CD4-positive, alpha-beta T cell treated with Interleukin-21 for 1 hour (primary cell): ENCODE data around the gene FSTL4.
"Not testable (repeated sequence)": the region's sequence is repeated elsewhere in the genome, so short reads cannot be mapped to it uniquely, and the experiment has no call there.

Experiments used
- DNase-seq: peaks from one replicate; pipeline ENCODE4 v3.0.0-alpha.2; 2020

The FSTL4 gene

GRCh38 chr5:133546500-133546899 is 65.8 kb downstream of the FSTL4 start:
- no peak for DNase-seq

DNA sequence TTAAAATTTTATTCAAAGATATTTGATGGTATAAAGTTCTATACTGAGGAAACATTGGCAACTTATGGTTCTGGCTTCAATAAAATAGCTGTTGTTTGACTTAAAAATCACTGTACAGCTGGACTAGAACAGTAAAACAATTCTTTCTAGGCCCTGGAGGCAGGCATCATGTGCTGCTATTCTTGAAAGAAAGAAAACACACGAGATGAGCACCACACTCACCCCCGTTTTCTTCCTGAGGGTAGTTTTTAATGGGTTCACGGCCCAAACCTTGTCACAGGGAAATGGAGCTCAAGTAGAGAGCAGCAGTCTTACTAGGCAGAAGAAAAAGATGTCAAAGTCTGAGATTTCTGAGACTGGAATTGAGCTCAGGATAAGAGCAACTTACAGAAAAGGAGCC is 68.0 kb downstream of the FSTL4 start:
- no peak for DNase-seq

- no peak for DNase-seq
These were observed 72.5 kb downstream of the FSTL4 start for GRCh38 chr5:133539818-133540217.

- DNase-seq, result no peak
These were observed 73.6 kb downstream of the FSTL4 start for GRCh38 chr5:133538718-133539117.

DNA sequence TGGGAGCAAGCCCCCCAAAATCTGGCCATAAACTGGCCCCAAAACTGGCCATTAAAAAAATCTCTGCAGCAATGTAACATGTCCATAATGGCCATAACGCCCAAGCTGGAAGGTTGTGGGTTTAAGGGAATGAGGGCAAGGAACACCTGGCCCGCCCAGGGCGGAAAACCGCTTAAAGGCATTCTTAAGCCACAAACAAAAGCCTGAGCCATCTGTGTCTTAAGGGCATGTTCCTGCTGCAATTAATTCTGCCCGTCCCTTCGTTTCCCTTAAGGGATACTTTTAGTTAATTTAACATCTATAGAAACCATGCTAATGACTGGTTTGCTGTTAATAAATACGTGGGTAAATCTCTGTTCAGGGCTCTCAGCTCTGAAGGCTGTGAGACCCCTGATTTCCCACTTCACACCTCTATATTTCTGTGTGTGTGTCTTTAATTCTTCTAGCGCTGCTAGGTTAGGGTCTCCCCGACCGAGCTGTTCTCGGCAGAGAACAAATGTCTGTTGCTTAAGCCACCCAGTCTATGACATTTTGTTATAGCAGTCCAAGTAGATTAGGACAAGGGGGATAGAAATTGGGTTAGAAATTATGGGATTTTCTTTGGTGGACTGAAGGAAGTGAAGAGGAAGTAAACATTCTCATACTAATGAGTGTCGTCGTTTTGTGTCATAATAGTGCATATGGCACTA is 77.0 kb downstream of the FSTL4 start:
- DNase-seq, result not testable (repeated sequence)

- no peak for DNase-seq
These were observed 77.8 kb downstream of the FSTL4 start for GRCh38 chr5:133534566-133534965.

- no peak for DNase-seq
These were observed 78.8 kb downstream of the FSTL4 start for GRCh38 chr5:133533541-133533940.

DNA sequence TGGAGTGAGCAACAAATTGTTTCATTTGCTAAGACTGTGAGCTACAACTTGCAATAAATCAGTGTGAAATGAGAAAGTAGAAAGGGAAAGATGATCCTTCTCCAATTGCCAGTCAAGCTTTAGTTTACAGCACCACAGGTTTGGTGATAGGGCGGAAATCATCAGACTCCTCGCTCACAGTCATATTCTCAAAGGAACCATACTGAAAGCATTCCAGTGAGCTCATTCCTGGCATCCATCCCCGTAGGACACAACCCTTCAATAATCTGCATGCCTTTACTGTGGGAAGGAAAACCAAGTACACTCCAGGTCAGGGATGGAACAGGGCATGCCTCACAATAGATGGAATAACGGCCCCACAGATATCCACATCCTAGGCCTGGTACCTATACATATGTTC is 80.7 kb downstream of the FSTL4 start:
- no peak for DNase-seq

DNA sequence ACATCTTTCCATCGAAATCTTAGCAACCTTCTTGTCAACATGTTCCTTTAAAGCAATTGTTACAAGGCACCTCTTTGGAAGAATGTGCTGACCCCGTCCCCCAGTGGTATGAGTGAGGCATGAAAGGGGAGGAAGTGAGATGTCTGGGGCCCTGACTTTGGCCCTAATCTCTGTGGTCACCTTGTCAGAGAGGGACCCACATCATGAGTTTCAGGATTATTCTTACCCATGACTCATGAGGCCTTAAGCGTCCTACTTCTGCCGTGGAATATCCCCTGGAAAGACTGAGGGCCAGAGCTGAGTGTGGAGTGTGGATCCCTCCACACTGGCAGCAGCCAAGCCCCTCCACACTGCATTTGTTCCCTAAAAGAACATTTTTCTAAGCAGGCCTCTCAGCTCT is 81.2 kb downstream of the FSTL4 start:
- DNase-seq, result no peak

GRCh38 chr5:133530270-133530669 is 82.1 kb downstream of the FSTL4 start:
- DNase-seq, result no peak

DNA sequence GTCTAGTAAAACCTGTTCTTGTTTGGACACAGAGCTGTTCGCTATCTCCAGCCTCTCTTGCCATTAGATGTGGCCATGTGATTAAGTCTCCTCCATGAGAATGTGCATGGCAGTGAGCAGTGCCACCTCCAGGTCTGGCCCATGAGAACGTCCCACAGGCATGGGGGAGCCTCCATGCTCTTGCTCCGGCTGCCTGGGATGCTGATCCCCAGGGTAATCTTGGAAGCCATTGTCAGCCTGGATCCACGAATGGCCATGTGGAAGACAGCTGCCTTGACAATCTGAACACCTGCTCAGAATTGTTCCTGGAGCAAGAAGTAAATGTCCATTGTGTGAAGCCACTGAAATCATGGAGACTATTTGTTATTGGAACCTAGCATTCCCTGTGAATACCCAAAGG is 83.5 kb downstream of the FSTL4 start:
- no peak for DNase-seq

DNA sequence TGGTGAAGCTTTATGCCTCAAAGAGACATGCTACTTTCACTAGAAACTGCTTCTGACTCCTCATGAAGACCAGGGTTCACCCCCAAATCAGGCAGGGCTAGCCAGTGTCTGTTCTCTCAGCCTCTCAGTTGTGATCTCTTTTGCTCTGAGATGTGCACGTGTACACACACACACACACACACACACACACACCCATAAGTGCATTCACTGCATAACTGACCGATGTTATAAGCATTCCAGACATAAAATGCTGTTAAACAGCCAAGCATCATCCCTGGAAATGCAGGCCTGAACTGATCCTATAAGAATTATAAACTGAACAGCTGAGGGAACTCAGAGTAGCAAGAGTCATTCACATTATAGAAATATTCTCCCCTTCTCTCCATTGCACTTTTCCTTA is 85.0 kb downstream of the FSTL4 start:
- DNase-seq, result no peak

GRCh38 chr5:133526368-133526767 is 86.0 kb downstream of the FSTL4 start:
- DNase-seq, result no peak

DNA sequence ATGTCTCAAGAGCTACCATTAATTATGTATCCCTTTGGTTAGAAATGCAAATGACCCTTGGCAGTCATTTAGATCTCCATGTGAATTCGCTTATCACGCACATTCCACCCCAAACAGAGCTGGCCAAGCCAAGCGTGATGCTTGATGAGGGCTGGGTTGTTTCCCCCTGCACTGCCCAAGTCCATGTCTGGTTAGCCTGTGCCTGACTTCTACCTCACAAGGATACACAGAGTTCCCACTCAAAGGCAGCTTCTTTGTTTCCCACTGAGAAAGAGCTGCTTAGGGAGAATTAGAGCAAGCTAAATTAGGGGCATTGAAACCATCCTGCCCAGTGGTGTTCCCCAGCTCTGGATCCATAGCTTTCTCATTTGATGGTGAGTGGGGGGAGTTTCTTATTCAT is 87.2 kb downstream of the FSTL4 start:
- no peak for DNase-seq

DNA sequence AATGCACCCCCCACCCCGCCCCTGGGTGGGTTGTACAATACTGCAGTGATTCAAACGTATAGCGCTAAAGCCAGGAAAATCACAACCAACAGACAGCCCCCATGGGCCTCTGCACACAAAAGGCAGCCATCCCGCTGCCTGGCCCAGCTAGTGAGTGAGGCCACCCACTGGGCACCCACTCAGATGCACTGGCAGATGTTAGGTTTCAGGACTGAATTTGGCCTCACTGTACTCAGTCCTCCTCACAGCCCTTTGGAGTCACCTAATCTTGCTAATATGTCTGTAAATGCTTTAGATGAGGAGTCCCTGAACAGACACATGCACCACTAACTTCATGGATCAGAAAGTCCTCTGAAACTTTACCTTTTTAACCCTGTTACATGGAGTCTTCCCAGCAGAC is 87.7 kb downstream of the FSTL4 start:
- DNase-seq, result no peak

DNA sequence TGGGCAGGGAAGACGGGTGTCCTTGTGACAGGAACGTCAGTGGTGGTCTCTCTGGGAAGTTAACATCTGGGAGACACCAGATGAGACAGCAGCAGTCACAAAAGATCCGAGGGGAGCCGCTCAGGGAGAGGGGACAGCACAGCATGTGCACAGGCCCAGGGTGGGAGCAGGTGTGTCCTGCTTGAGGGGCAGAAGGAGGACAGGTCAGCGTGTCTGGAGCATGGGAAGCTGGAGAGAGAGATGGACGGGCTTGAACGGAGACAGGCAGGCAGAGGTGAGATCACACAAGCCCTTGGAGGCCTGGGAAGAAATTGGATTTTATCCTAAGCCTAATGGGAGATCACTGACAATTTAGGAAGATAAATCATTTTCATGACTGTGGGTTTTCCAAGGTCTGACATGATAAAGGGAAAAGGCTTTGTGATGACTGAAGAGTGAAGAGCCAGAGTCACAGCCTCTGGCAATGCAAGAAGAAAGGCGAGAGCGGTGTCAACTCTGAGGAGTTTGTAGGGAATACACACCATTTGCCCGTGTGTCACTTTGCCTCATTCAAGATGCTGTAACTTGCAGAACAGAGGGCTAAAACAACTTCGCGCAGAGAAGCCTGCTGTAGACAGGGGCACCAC is 88.3 kb downstream of the FSTL4 start:
- no peak for DNase-seq

- no peak for DNase-seq
These were observed 89.2 kb downstream of the FSTL4 start for GRCh38 chr5:133523013-133523658.

GRCh38 chr5:133521801-133522200 is 90.5 kb downstream of the FSTL4 start:
- no peak for DNase-seq

- DNase-seq, result no peak
These were observed 91.2 kb downstream of the FSTL4 start for GRCh38 chr5:133520991-133521706.

GRCh38 chr5:133520062-133520461 is 92.3 kb downstream of the FSTL4 start:
- no peak for DNase-seq

DNA sequence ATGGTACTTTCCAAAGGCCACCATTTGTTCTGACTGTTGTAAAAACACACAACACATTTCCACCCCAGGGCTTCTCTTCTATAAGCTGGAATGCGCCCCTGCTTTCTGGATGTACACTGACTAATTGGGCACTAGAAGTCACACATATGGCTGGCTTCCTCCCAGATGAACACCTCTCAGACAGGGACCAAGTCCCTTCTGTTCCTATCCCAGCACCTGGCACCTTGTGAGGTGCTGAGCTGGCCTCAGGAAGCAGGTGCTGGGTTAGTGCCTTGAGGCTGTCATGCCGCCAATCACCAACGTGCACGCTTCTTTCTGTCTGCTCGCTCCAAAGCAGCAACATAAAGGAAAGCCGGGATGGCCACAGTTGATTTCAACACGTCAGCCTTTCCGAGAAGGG is 93.2 kb downstream of the FSTL4 start:
- DNase-seq, result no peak

DNA sequence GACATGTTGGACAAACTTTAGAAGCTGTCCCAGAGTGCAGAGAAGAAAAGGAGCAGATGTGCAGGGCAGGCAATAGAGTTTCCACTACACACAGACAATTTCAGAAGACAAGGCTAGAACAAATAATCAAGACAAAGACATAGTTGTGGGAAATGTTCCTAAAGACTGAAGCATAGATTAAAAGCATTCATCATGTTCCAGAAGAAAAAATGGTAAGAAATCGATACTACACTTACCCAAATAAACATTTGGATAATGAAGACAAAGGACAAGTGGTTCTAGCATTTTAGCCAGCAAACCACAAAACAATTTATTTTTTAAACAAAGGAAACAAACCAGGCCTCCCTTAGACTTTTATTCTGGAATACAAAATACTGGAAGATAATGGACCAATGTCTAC is 97.9 kb downstream of the FSTL4 start:
- no peak for DNase-seq

DNA sequence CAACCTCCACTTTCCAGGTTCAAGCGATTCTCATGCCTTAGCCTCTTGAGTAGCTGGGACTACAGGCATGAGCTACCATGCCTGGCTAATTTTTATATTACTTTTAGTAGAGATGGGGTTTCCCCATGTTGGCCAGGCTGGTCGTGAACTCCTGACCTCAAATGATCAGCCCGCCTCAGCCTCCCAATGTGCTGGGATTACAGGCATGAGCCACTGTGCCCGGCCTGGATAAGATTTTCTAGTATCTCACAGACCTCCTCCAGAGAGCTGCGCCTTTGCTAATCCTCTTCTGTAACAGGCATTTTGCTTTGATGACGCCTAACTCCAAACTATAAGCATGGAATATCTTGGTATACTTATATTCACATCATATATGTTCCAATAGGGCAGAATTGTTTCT is 99.4 kb downstream of the FSTL4 start:
- DNase-seq, result no peak
